ENCODE data around the gene PALLD. TPM values are rescaled to one million over a fixed set of nuclear protein-coding genes. Genes with fewer than 3 reads are reported as not detected.

The PALLD gene
- total RNA-seq, 1 experiment from 2014 or later: 18.3 TPM

DNA sequence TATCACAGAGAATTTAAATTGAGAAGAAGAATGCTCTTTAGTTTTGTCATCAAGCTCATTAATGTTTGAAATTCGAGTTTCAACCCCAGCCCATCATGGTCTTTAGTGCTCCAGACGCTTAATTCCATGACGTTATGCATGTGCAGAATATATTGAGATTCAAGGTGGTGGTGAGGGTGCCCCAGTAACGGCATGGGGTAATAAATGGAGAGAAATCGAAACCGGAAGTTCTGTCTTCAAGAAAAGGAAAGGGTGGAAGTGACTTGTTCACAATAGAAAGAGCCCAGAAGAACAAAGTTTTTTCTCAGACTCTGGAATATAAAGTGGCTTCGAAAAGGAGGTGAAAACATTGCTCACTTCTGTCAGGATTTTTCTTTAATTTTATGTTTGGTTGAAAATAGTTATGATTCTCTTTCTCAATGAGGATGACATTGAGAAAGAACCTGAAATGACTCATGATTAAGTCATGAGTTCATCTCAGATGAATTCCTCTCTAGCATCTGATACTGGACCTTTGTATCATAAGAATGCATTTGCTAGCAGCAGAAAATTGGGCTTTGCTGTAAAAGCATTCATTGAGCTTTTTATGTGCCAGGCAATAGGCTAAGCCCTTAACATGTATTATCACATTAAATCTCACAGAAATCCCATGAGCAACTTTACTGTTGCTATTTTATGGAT is 15.8 kb upstream of the PALLD start:
- no peak overlapping the region for H2BK12ac ChIP-seq (ENCODE audit: insufficient read length, low read depth, low read length)

More for the DNA sequence above, 15.8 kb upstream of the PALLD start:
- Histone ChIP-seq H4K20me1 (ENCODE audit: control insufficient read depth, insufficient read depth, insufficient read length) (no peaks in the 10 kb centered on the region), H3K23me2 (ENCODE audit: insufficient read length, low read depth, low read length, poor library complexity, severe bottlenecking) (no peaks in the 10 kb centered on the region), H2AK5ac (ENCODE audit: insufficient read length, low read length) (no peak overlapping the region), H3K79me1 (ENCODE audit: insufficient read depth, low read depth, low read length, poor library complexity, severe bottlenecking) (no peaks in the 10 kb centered on the region), H3K27ac (ENCODE audit: insufficient read length, low read depth, low read length) (no peak overlapping the region), H3K27me3 (ENCODE audit: insufficient read depth, low read length) (no peaks in the 10 kb centered on the region; the same call in 1 of the 2 replicates), H3K4ac (ENCODE audit: low read depth, low read length) (no peak overlapping the region), H3K9ac (ENCODE audit: extremely low read depth, insufficient read length, low read length) (no peak overlapping the region), H2BK120ac (ENCODE audit: low read depth, low read length, poor library complexity, severe bottlenecking) (no peak overlapping the region), H3T11ph (ENCODE audit: low read length) (peak overlapping the region; percentile 2), H2BK15ac (ENCODE audit: low read depth, low read length) (no peak overlapping the region), H4K91ac (ENCODE audit: insufficient read length, low read depth, low read length) (no peak overlapping the region), H3K4me2 (ENCODE audit: insufficient read depth, insufficient read length, low read length) (peak overlapping the region; percentile 35), H3K4me1 (ENCODE audit: insufficient read depth, low read length) (no peaks in the 10 kb centered on the region), H3K56ac (ENCODE audit: insufficient read length, low read depth, low read length) (no peak overlapping the region), H3K79me2 (ENCODE audit: insufficient read depth, low read length) (no peaks in the 10 kb centered on the region), H2BK5ac (ENCODE audit: insufficient read length, low read length) (no peak overlapping the region), H4K5ac (ENCODE audit: insufficient read length, low read depth, low read length) (no peak overlapping the region), H4K8ac (replicated peaks; ENCODE audit: insufficient read length, low read depth, low read length) (no peak overlapping the region), H3K9me3 (ENCODE audit: control insufficient read depth, low read depth, low read length) (no peaks in the 10 kb centered on the region), H3K14ac (ENCODE audit: insufficient read depth, low read length) (no peak overlapping the region), H2AFZ (ENCODE audit: low read length) (peak overlapping the region; percentile 24), H2BK20ac (ENCODE audit: low read depth, low read length, poor library complexity, severe bottlenecking) (no peak overlapping the region), H3K23ac (ENCODE audit: insufficient read length, low read depth, low read length) (no peak overlapping the region), H3K18ac (ENCODE audit: insufficient read length, low read depth, low read length) (no peak overlapping the region)
- no peaks in the 10 kb centered on the region; a peak in 1 of 5 replicates for H3K9me3 Mint-ChIP-seq
- no peak for TF ChIP-seq CTCF (conservative IDR thresholded peaks at IDR 0.05)
- H3K36me3 Mint-ChIP-seq (ENCODE audit: insufficient read depth in 1 of 3, low read depth in 3 of 3): no peaks in the 10 kb centered on the region; a peak in 1 of 7 replicates
- WGBS (ENCODE audit: extremely low coverage, insufficient read length, low lambda C conversion rate): no CpG with 5 or more reads among the region's 7 CpGs
- H3K27ac Mint-ChIP-seq: no peak overlapping the region
- H3K4me3 Mint-ChIP-seq: peak overlapping the region; percentile 81 to 89
- H3K27me3 Mint-ChIP-seq (ENCODE audit: low read depth): peaks cover 18% of the 10 kb centered on the region
- no peak for DNase-seq
- peaks cover 17 to 18% of the 10 kb centered on the region in 2 experiments for H3K4me1 Mint-ChIP-seq

Data from H9 (cell line).